SK-N-SH treated with all-trans-retinoic acid at 6 μM for 48 hours (cell line): ENCODE data around the gene NRXN3.
A peak's percentile ranks its signal among the peaks of the same experiment; 100 is the strongest.

Source experiments
- ATAC-seq: fragments of 200-7000 bp; cut with Tn5 transposase; 3 replicates; pipeline ENCODE4 v1.9.1; 2020; ENCODE audit warnings: mild to moderate bottlenecking, moderate library complexity
- ARNTL ChIP-seq: fragments of 450-650 bp; formaldehyde crosslinking; IDR thresholded peaks from 2 replicates; pipeline ENCODE4 v1.5.0; 2020; ENCODE audit warnings: low read depth, mild to moderate bottlenecking, moderate library complexity, borderline replicate concordance
- BACH2 ChIP-seq: fragments of 250-450 bp; sonication (Bioruptor Pico); IDR thresholded peaks from 2 replicates; pipeline ENCODE4 v1.9.0; 2021; ENCODE audit warnings: mild to moderate bottlenecking, borderline replicate concordance
- CREB5 ChIP-seq: fragments of 250-450 bp; sonication (Bioruptor Pico); IDR thresholded peaks from 2 replicates; pipeline ENCODE4 v1.5.1; 2020; ENCODE audit warnings: low read depth, mild to moderate bottlenecking, moderate library complexity
- CSDC2 ChIP-seq: fragments of 250-450 bp; sonication (Bioruptor Pico); IDR thresholded peaks from 2 replicates; pipeline ENCODE4 v1.5.0; 2020; ENCODE audit warnings: mild to moderate bottlenecking, moderate library complexity
- ESRRG ChIP-seq: fragments of 250-450 bp; sonication (Bioruptor Pico); IDR thresholded peaks from 2 replicates; pipeline ENCODE4 v1.6.1; 2021; ENCODE audit warnings: mild to moderate bottlenecking
- GLIS3 ChIP-seq: fragments of 250-450 bp; sonication (Bioruptor Pico); IDR thresholded peaks from 2 replicates; pipeline ENCODE4 v1.5.0; 2020; ENCODE audit warnings: mild to moderate bottlenecking, moderate library complexity
- ISL1 ChIP-seq: fragments of 250-450 bp; sonication (Bioruptor Pico); IDR thresholded peaks from 2 replicates; pipeline ENCODE4 v2.1.2; 2022; ENCODE audit warnings: mild to moderate bottlenecking, moderate library complexity
- OSR1 ChIP-seq: fragments of 250-450 bp; sonication (Bioruptor Pico); IDR thresholded peaks from 2 replicates; pipeline ENCODE4 v1.8.0; 2022; ENCODE audit warnings: moderate library complexity, mild to moderate bottlenecking, inconsistent platforms
- PATZ1 ChIP-seq: fragments of 250-450 bp; sonication (Bioruptor Pico); IDR thresholded peaks from 2 replicates; pipeline ENCODE4 v1.8.0; 2020; ENCODE audit warnings: mild to moderate bottlenecking, moderate library complexity, borderline replicate concordance
- PPARA ChIP-seq: fragments of 250-450 bp; sonication (Bioruptor Pico); IDR thresholded peaks from 2 replicates; pipeline ENCODE4 v1.5.0; 2020; ENCODE audit warnings: mild to moderate bottlenecking, borderline replicate concordance
- RARB ChIP-seq: fragments of 250-450 bp; sonication (Bioruptor Pico); IDR thresholded peaks from 2 replicates; pipeline ENCODE4 v1.8.0; 2021; ENCODE audit warnings: mild to moderate bottlenecking, moderate library complexity
- TCF4 ChIP-seq: fragments of 250-450 bp; sonication (Bioruptor Pico); IDR thresholded peaks from 2 replicates; pipeline ENCODE4 v1.8.0; 2021; ENCODE audit warnings: mild to moderate bottlenecking, moderate library complexity, borderline replicate concordance
- TSHZ2 ChIP-seq: fragments of 250-450 bp; sonication (Bioruptor Pico); IDR thresholded peaks from 2 replicates; pipeline ENCODE4 v1.5.0; 2020; ENCODE audit warnings: mild to moderate bottlenecking, moderate library complexity
- ZC3H10 ChIP-seq: fragments of 250-450 bp; sonication (Bioruptor Pico); IDR thresholded peaks from 2 replicates; pipeline ENCODE4 v1.5.1; 2021; ENCODE audit warnings: mild to moderate bottlenecking, moderate library complexity
- ZFP3 ChIP-seq: fragments of 250-450 bp; sonication (Bioruptor Pico); IDR thresholded peaks from 2 replicates; pipeline ENCODE4 v1.5.0; 2020; ENCODE audit warnings: mild to moderate bottlenecking, moderate library complexity
- ZNF565 ChIP-seq: fragments of 450-650 bp; formaldehyde crosslinking; conservative IDR thresholded peaks from 2 replicates; pipeline ENCODE4 v1.5.0; 2020; ENCODE audit warnings: low read depth, mild to moderate bottlenecking, moderate library complexity
- ZNF70 ChIP-seq: fragments of 450-650 bp; formaldehyde crosslinking; IDR thresholded peaks from 2 replicates; pipeline ENCODE4 v1.5.0; 2020; ENCODE audit warnings: mild to moderate bottlenecking, moderate library complexity
- ZNF8 ChIP-seq: fragments of 450-650 bp; formaldehyde crosslinking; IDR thresholded peaks from 2 replicates; pipeline ENCODE4 v1.5.0; 2020; ENCODE audit warnings: mild to moderate bottlenecking, moderate library complexity
- TF ChIP-seq, protein P1 (sequence below): fragments of 250-450 bp; sonication (Bioruptor Pico); IDR thresholded peaks from 2 replicates; pipeline ENCODE4 v1.8.0; 2021; ENCODE audit warnings: low read depth, mild to moderate bottlenecking, moderate library complexity, borderline replicate concordance

Gene NRXN3

GRCh38 chr14:79729731-79730130, 1559.6 kb downstream of the NRXN3 start (continued):
- TF ChIP-seq ZNF565 (CRISPR knock-in tag) (no peak), RARB (CRISPR knock-in tag) (no peak), ZC3H10 (no peak)

GRCh38 chr14:79730196-79730595, 1560.0 kb downstream of the NRXN3 start:
- TF ChIP-seq PPARA (CRISPR knock-in tag) (no peak), TSHZ2 (no peak), ISL1 (no peak), RARB (CRISPR knock-in tag) (no peak), ZNF70 (no peak), ZNF565 (CRISPR knock-in tag) (no peak), OSR1 (CRISPR knock-in tag) (no peak), CREB5 (CRISPR knock-in tag) (no peak), TCF4 (CRISPR knock-in tag) (no peak), ZFP3 (no peak), BACH2 (CRISPR knock-in tag) (no peak), ZC3H10 (no peak), ARNTL (CRISPR knock-in tag) (no peak), ESRRG (CRISPR knock-in tag) (no peak), PATZ1 (CRISPR knock-in tag) (no peak), CSDC2 (no peak)
- ATAC-seq = no peak

GRCh38 chr14:79730953-79731352, 1560.8 kb downstream of the NRXN3 start:
- ATAC-seq = peak; percentile 52
- no peak for TF ChIP-seq PPARA (CRISPR knock-in tag)
- TF ChIP-seq ZNF565 (CRISPR knock-in tag) = no peak
- TF ChIP-seq OSR1 (CRISPR knock-in tag) = no peak
- no peak for TF ChIP-seq TSHZ2
- no peak for TF ChIP-seq PATZ1 (CRISPR knock-in tag)
- no peak for TF ChIP-seq ESRRG (CRISPR knock-in tag)
- TF ChIP-seq ZFP3 = no peak
- TF ChIP-seq CREB5 (CRISPR knock-in tag) = no peak
- TF ChIP-seq ZNF8 (CRISPR knock-in tag) = no peak
- no peak for TF ChIP-seq TCF4 (CRISPR knock-in tag)
- no peak for TF ChIP-seq ZNF70
- no peak for TF ChIP-seq CSDC2
- TF ChIP-seq, protein P1, sequence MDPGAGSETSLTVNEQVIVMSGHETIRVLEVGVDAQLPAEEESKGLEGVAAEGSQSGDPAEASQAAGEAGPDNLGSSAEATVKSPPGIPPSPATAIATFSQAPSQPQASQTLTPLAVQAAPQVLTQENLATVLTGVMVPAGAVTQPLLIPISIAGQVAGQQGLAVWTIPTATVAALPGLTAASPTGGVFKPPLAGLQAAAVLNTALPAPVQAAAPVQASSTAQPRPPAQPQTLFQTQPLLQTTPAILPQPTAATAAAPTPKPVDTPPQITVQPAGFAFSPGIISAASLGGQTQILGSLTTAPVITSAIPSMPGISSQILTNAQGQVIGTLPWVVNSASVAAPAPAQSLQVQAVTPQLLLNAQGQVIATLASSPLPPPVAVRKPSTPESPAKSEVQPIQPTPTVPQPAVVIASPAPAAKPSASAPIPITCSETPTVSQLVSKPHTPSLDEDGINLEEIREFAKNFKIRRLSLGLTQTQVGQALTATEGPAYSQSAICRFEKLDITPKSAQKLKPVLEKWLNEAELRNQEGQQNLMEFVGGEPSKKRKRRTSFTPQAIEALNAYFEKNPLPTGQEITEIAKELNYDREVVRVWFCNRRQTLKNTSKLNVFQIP (CRISPR knock-in tag) = no peak
- TF ChIP-seq GLIS3 = no peak
